GM19328 (cell line): ENCODE data around the gene NHSL1.

Source experiments
- ATAC-seq: cut with Tn5 transposase; IDR thresholded peaks from one replicate; pipeline ENCODE4 v1.9.1; 2021; ENCODE audit warnings: mild to moderate bottlenecking, moderate library complexity; ENCODE audit not compliant: unreplicated experiment

Gene NHSL1

DNA sequence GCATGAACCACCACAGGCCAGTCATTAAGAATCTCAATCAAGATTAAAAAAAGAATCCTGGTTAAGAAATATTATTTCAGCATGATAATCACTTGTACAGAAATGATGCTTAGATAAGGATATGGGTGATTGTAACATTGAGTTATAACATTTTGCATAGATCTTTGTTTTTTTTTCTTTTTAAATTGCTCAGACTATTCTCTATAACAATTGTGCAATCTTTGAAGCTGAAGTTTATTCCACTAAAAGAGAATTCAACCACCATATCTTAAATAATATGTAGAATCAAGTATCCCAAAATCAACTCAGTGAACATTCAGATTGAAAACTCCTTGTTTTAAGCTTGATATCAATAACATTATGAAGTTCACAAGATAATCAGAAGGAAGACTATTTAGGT, 122.3 kb downstream of the NHSL1 start:
- no peak for ATAC-seq

DNA sequence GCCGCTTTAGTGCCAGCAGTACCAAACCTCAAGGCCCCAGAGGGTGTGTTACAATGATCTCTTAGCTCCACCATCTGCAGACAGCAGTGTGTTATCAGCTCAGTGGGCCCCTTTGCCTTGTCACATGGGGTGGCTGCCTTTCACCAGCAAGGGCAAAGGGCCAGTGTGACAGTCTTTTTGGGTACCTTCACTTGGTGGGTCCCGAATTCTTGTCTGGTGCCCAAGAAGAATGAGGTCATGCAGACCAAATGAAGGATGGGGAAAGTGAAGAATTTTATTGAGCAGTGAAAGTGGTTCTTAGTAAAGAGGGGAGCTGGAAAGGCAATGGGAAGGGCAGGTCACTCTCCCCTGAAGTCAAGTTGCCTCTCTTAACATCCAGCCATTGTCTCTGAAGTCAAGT, 124.5 kb downstream of the NHSL1 start:
- ATAC-seq: no peak

GRCh38 chr6:138374230-138374629, 125.1 kb downstream of the NHSL1 start:
- ATAC-seq: no peak

- no peak for ATAC-seq
These were observed 126.4 kb downstream of the NHSL1 start for GRCh38 chr6:138372711-138373463.
